Lower leg skin (tissue), 4 donors: Measurements from ENCODE around the gene COX10. TPM values are rescaled to one million over a fixed set of nuclear protein-coding genes. Genes with fewer than 3 reads are reported as not detected.

ENCODE experiments used
- DNase-seq, 2 donors: peaks; one replicate each; pipeline ENCODE4 v3.0.0-alpha.2; 2019; ENCODE audit warnings: low spot score in 2 of 2
- H3K4me3 ChIP-seq: fragments of 200-600 bp; sonication (generic); 2 replicates; pipeline ENCODE4 v1.5.1; 2017; ENCODE audit warnings: mild to moderate bottlenecking, low read depth; ENCODE audit not compliant: poor library complexity, severe bottlenecking
- POLR2A ChIP-seq, 2 donors: fragments of 450-650 bp; IDR thresholded peaks; one replicate each; pipeline ENCODE4 v1.6.1; 2016 to 2017; ENCODE audit warnings: antibody characterized with exemption in 2 of 2, mild to moderate bottlenecking in 1 of 2, moderate library complexity in 1 of 2
- WGBS, 2 donors: methylation state at CpG; one replicate each; pipeline ENCODE4 v1.1.5; 2018; 5-methylcytosine and 5-hydroxymethylcytosine counted together
- intact Hi-C: fragments of 100-400 bp; cut with DNase I; formaldehyde crosslinking; loops from one replicate; pipeline ENCODE4 v1.15.0; 2023; ENCODE audit warnings: low total_unique reads
- total RNA-seq, 4 donors: library from RNA; depleted of rRNA; stranded (reverse); fragments of >200 nt; gene quantifications; one replicate each; pipeline ENCODE4 v1.1.0, GENCODE V29; 2016
- TF ChIP-seq, protein P1 (sequence below), 3 donors: fragments of 450-650 bp; IDR thresholded peaks; one replicate each; pipeline ENCODE4 v1.5.1; 2016; ENCODE audit warnings: antibody characterized with exemption in 3 of 3, mild to moderate bottlenecking in 3 of 3, moderate library complexity in 2 of 3

Gene COX10
- total RNA-seq, 4 donors from 2014 or later = 17.8 to 24.5 (median 21.6) TPM

- H3K4me3 ChIP-seq = no peak overlapping the region
- 91 to 92% methylated on average over 4 of the region's 4 CpGs for WGBS, 2 donors
- no peak for TF ChIP-seq POLR2A (IDR thresholded peaks at IDR 0.05)
- TF ChIP-seq, protein P1, sequence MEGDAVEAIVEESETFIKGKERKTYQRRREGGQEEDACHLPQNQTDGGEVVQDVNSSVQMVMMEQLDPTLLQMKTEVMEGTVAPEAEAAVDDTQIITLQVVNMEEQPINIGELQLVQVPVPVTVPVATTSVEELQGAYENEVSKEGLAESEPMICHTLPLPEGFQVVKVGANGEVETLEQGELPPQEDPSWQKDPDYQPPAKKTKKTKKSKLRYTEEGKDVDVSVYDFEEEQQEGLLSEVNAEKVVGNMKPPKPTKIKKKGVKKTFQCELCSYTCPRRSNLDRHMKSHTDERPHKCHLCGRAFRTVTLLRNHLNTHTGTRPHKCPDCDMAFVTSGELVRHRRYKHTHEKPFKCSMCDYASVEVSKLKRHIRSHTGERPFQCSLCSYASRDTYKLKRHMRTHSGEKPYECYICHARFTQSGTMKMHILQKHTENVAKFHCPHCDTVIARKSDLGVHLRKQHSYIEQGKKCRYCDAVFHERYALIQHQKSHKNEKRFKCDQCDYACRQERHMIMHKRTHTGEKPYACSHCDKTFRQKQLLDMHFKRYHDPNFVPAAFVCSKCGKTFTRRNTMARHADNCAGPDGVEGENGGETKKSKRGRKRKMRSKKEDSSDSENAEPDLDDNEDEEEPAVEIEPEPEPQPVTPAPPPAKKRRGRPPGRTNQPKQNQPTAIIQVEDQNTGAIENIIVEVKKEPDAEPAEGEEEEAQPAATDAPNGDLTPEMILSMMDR (IDR thresholded peaks at IDR 0.05) = no peak
- intact Hi-C loops = no loop called here
- no peak for DNase-seq
These were observed 47.1 kb downstream of the COX10 start for GRCh38 chr17:14116263-14117024.

DNA sequence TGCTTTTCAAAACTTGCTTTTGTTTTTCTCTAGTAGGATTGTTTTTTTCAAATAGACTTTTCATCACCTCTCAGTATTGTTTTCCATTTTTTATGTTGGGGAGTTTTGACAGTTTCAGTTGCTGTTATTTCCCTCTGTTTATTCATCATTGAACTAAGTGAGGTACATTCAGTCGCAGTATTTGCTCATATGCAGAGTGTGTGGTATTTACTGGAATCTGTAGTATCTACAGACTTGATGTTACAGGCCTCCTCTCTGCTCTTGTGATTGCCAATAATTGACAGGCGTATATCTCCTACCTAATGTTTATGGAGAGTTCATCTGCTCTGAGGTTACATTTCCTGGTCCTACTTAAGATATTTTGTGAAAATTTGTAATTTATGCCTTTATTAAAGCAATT lies 49.6 kb downstream of the COX10 start:
- intact Hi-C loops = no loop called here
- no peak for DNase-seq
- TF ChIP-seq, protein P1 (IDR thresholded peaks at IDR 0.05) = no peak
- no peak for TF ChIP-seq POLR2A (IDR thresholded peaks at IDR 0.05)
- H3K4me3 ChIP-seq = no peak overlapping the region
- WGBS, 2 donors = 95 to 97% methylated on average over 2 of the region's 2 CpGs

- no peak overlapping the region for H3K4me3 ChIP-seq
- intact Hi-C loops = no loop called here
- no peak for DNase-seq
- WGBS, 2 donors = 93 to 99% methylated on average over 3 of the region's 3 CpGs
- no peak for TF ChIP-seq POLR2A (IDR thresholded peaks at IDR 0.05)
- TF ChIP-seq, protein P1 (IDR thresholded peaks at IDR 0.05) = no peak
These were observed 50.2 kb downstream of the COX10 start for GRCh38 chr17:14119546-14119945.

- no peak overlapping the region for H3K4me3 ChIP-seq
- WGBS, 2 donors = 87% methylated on average over 6 of the region's 6 CpGs
- DNase-seq = no peak
- intact Hi-C loops = no loop called here
- no peak for TF ChIP-seq POLR2A (IDR thresholded peaks at IDR 0.05)
- TF ChIP-seq, protein P1 (IDR thresholded peaks at IDR 0.05) = no peak
These were observed 52.6 kb downstream of the COX10 start for GRCh38 chr17:14121952-14122351.

GRCh38 chr17:14123619-14124278 lies 54.4 kb downstream of the COX10 start:
- no peak for TF ChIP-seq POLR2A (IDR thresholded peaks at IDR 0.05)
- TF ChIP-seq, protein P1 (IDR thresholded peaks at IDR 0.05) = no peak
- H3K4me3 ChIP-seq = no peak overlapping the region
- WGBS, 2 donors = 69 to 73% methylated on average over 5 of the region's 5 CpGs
- no peak for DNase-seq
- intact Hi-C loops = no loop called here
